Endothelial cell of umbilical vein (primary cell): ENCODE results near the gene ADAM33. TPM values are rescaled to one million over a fixed set of nuclear protein-coding genes. Genes with fewer than 3 reads are reported as not detected.

Experiments used
- BruUV-seq: library from RNA; stranded (reverse); fragments of 400-500 nt; replicated peaks from 2 replicates; lab custom pipeline; 2021; lab: Mats Ljungman, UMichigan
- CTCF ChIA-PET: fragments of 300-600, 350-600 bp; sonication (Branson Sonifier 250); formaldehyde crosslinking; loops from one replicate; lab custom pipeline; 2021; ENCODE audit warnings: antibody characterized with exemption, inconsistent platforms; lab: Charles Lee
- POLR2A ChIA-PET: fragments of 300-600, 350-600 bp; sonication (Branson Sonifier 250); formaldehyde crosslinking; loops from one replicate; lab custom pipeline; 2021; ENCODE audit warnings: antibody characterized with exemption, inconsistent platforms; lab: Charles Lee
- DNase-seq: peaks from one replicate; pipeline ENCODE4 v3.0.0-alpha.2; 2011; ENCODE audit warnings: low read depth, low spot score
- FAIRE-seq: peaks from 2 replicates; lab custom pipeline; 2011; peaks lifted over from hg19 to GRCh38; lab: Jason Lieb, UNC
- H2AFZ ChIP-seq: 2 replicates; pipeline ENCODE4 v1.6.0; 2012; ENCODE audit warnings: low read depth, low read length, control low read depth, inconsistent platforms
- H3K27ac ChIP-seq: 2 replicates; pipeline ENCODE4 v1.5.1; 2011; ENCODE audit warnings: low read depth, mild to moderate bottlenecking, control low read depth, low read length, moderate library complexity; ENCODE audit not compliant: insufficient read depth
- H3K27me3 ChIP-seq, 2 experiments: 2 replicates each; pipeline versions ENCODE4 v1.6.0 to v1.6.1; 2011; ENCODE audit warnings: low read length in 2 of 2, mixed read lengths in 1 of 2; ENCODE audit not compliant: control insufficient read depth in 2 of 2, insufficient read depth in 2 of 2
- H3K36me3 ChIP-seq, 2 experiments: 2 replicates in 1 of 2; 3 replicates in 1 of 2; pipeline ENCODE4 v1.5.1; 2011; ENCODE audit warnings: low read length in 2 of 2, mild to moderate bottlenecking in 1 of 2, moderate library complexity in 1 of 2; ENCODE audit not compliant: control insufficient read depth in 2 of 2, insufficient read depth in 2 of 2; ENCODE audit errors: extremely low read depth in 1 of 2
- H3K4me1 ChIP-seq: 3 replicates; pipeline ENCODE4 v1.5.1; 2011; ENCODE audit warnings: mild to moderate bottlenecking, low read length; ENCODE audit not compliant: control insufficient read depth, insufficient read depth; ENCODE audit errors: extremely low read depth
- H3K4me2 ChIP-seq: 2 replicates; pipeline ENCODE4 v1.6.1; 2011; ENCODE audit warnings: low read length, control low read depth, mixed read lengths; ENCODE audit not compliant: insufficient read depth
- H3K4me3 ChIP-seq, 3 experiments: fragments of 200-600 bp in 1 of 3; sonication (generic), shearing (Covaris generic) in 1 of 3; replicated peaks in 1 of 3; 2 replicates each; pipeline ENCODE4 v1.5.1; 2011 to 2016; ENCODE audit warnings: control low read depth in 3 of 3, low read length in 3 of 3, mild to moderate bottlenecking in 2 of 3, inconsistent platforms in 1 of 3, low read depth in 1 of 3, moderate library complexity in 1 of 3; ENCODE audit not compliant: insufficient read depth in 1 of 3
- H3K79me2 ChIP-seq: 2 replicates; pipeline ENCODE4 v1.6.0; 2012; ENCODE audit warnings: low read length, inconsistent platforms; ENCODE audit not compliant: control insufficient read depth, insufficient read depth
- H3K9ac ChIP-seq: replicated peaks from 2 replicates; pipeline ENCODE3; 2011; ENCODE audit warnings: low read length, control low read depth; ENCODE audit not compliant: insufficient read depth; ENCODE audit errors: extremely low read depth
- H3K9me1 ChIP-seq: replicated peaks from 3 replicates; pipeline ENCODE4 v1.6.0; 2011; ENCODE audit warnings: mild to moderate bottlenecking, low read length; ENCODE audit not compliant: control insufficient read depth, insufficient read depth; ENCODE audit errors: extremely low read depth
- H3K9me3 ChIP-seq: replicated peaks from 2 replicates; pipeline ENCODE4 v1.5.1; 2012; ENCODE audit warnings: low read length, inconsistent platforms; ENCODE audit not compliant: control insufficient read depth, insufficient read depth
- H4K20me1 ChIP-seq: replicated peaks from 2 replicates; pipeline ENCODE3; 2011; ENCODE audit warnings: mild to moderate bottlenecking, low read length; ENCODE audit not compliant: control insufficient read depth, insufficient read depth; ENCODE audit errors: extremely low read depth
- CTCF ChIP-seq, 2 donors: IDR thresholded peaks; 1 replicate in 1 of 2; 2 replicates in 1 of 2; pipeline ENCODE4 v1.5.1; 2011; ENCODE audit warnings: low read length in 2 of 2, mild to moderate bottlenecking in 2 of 2, moderate library complexity in 2 of 2, control low read depth in 1 of 2, inconsistent platforms in 1 of 2, low read depth in 1 of 2; ENCODE audit not compliant: insufficient read depth in 1 of 2; ENCODE audit errors: extremely low read depth in 1 of 2
- EZH2 ChIP-seq: IDR thresholded peaks from 2 replicates; pipeline ENCODE4 v1.6.1; 2012; ENCODE audit warnings: borderline replicate concordance, low read depth, mild to moderate bottlenecking, moderate library complexity, low read length, inconsistent platforms; ENCODE audit not compliant: severe bottlenecking
- FOS ChIP-seq: IDR thresholded peaks from 2 replicates; pipeline ENCODE4 v1.6.1; 2011; ENCODE audit warnings: mild to moderate bottlenecking, low read length, moderate library complexity, borderline replicate concordance; ENCODE audit not compliant: insufficient read depth
- GATA2 ChIP-seq: IDR thresholded peaks from 2 replicates; pipeline ENCODE4 v1.7.0; 2011; ENCODE audit warnings: low read depth, mild to moderate bottlenecking, moderate library complexity, mixed read lengths, low read length; ENCODE audit not compliant: insufficient read length, insufficient read depth
- JUN ChIP-seq: IDR thresholded peaks from 2 replicates; pipeline ENCODE4 v1.6.1; 2011; ENCODE audit warnings: borderline replicate concordance, low read depth; ENCODE audit not compliant: insufficient read length, insufficient read depth
- MAX ChIP-seq: IDR thresholded peaks from 2 replicates; pipeline ENCODE4 v1.6.1; 2011; ENCODE audit not compliant: insufficient read depth, insufficient read length
- MYC ChIP-seq: IDR thresholded peaks from one replicate; pipeline ENCODE4 v1.6.1; 2011; ENCODE audit warnings: mild to moderate bottlenecking, low read depth, low read length
- POLR2A ChIP-seq: IDR thresholded peaks from 2 replicates; pipeline ENCODE4 v1.6.1; 2012; ENCODE audit warnings: low read depth, mild to moderate bottlenecking, control low read depth, low read length
- POLR2AphosphoS5 ChIP-seq: IDR thresholded peaks from 2 replicates; pipeline ENCODE4 v1.6.1; 2012; ENCODE audit warnings: low read depth, mild to moderate bottlenecking, control low read depth, low read length, moderate library complexity; ENCODE audit not compliant: insufficient read depth
- dilution Hi-C: fragments of 300-500 bp; cut with MboI; formaldehyde crosslinking; loops from one replicate; pipeline ENCODE4 v1.15.0; 2019; ENCODE audit warnings: low sequenced_read_pairs; ENCODE audit not compliant: extremely low pct_ligation_motif_present
- intact Hi-C: fragments of 100-400 bp; cut with micrococcal nuclease; formaldehyde crosslinking; loops from one replicate; pipeline ENCODE4 v1.10.0; 2022
- polyA plus RNA-seq, 4 experiments: library from polyadenylated mRNA; depleted of rRNA in 3 of 4; stranded (reverse) in 3 of 4; unstranded in 1 of 4; fragments of >200 nt; gene quantifications; 2 replicates each; pipeline versions ENCODE4 v1.2.1 to v1.2.3, GENCODE V29; 2011 to 2012; ENCODE audit warnings: missing spikeins in 1 of 4
- total RNA-seq: library from RNA; stranded (reverse); gene quantifications from 2 replicates; pipeline ENCODE4 v1.2.3, GENCODE V29; 2021

Gene ADAM33
- total and polyA plus RNA-seq, 2 donors (not counting 3 experiments of a cell fraction or from before 2014, with no cell fraction given), result 0.06 to 0.18 TPM

GRCh38 chr20:3691306-3691705 lies 9.5 kb upstream of the ADAM33 start:
- H3K9me1 ChIP-seq, result no peaks in the 10 kb centered on the region
- H3K27me3 ChIP-seq, result peaks cover 8 to 9% of the 10 kb centered on the region in 2 experiments
- H3K4me2 ChIP-seq, result no peak overlapping the region
- DNase-seq (no peak), FAIRE-seq (no peak)
- BruUV-seq, result no TSS peak
- dilution Hi-C loops, result no loop called here
- no peak overlapping the region for H3K27ac ChIP-seq
- ChIA-PET POLR2A (no interaction called here), CTCF (interaction anchor here (1.6 to 12.6 kb wide), 3 partner anchors 11 to 18 kb away, joined by 3 to 112 read pairs (median 23); no protein-coding TSS in a partner anchor)
- H3K4me1 ChIP-seq, result no peaks in the 10 kb centered on the region
- H2AFZ ChIP-seq, result no peak overlapping the region
- intact Hi-C loops, result no loop called here
- TF ChIP-seq FOS (no peak), POLR2AphosphoS5 (no peak), GATA2 (no peak), MAX (no peak), EZH2 (no peak), MYC (no peak), POLR2A (no peak), CTCF (IDR thresholded peaks at IDR 0.05; ENCODE audit: extremely low read depth in 1 of 2, insufficient read depth in 1 of 2, low read depth in 1 of 2, low read length in 2 of 2) (no peak), JUN (no peak)
- no peaks in the 10 kb centered on the region for H3K9me3 ChIP-seq
- H3K79me2 ChIP-seq, result no peaks in the 10 kb centered on the region
- H4K20me1 ChIP-seq, result no peaks in the 10 kb centered on the region
- no peak overlapping the region for H3K9ac ChIP-seq
- no peak overlapping the region for H3K4me3 ChIP-seq
- H3K36me3 ChIP-seq, result no peaks in the 10 kb centered on the region
